Trophoblast cell (in vitro differentiated cells and primary cell): Measurements from ENCODE around the gene IL3.

Experiments used
- DNase-seq, 2 donors: peaks; one replicate each; pipeline ENCODE4 v3.0.0-alpha.2; 2016
- H2AFZ ChIP-seq: 2 replicates; pipeline ENCODE4 v1.6.1; 2013; ENCODE audit warnings: low read length, moderate library complexity, mild to moderate bottlenecking; ENCODE audit not compliant: insufficient read depth, poor library complexity
- H2AK5ac ChIP-seq: 2 replicates; pipeline ENCODE4 v1.6.1; 2013; ENCODE audit warnings: mild to moderate bottlenecking, low read length
- H2BK120ac ChIP-seq: 2 replicates; pipeline ENCODE4 v1.6.1; 2013; ENCODE audit warnings: low read length, mild to moderate bottlenecking, moderate library complexity; ENCODE audit not compliant: insufficient read depth, poor library complexity
- H2BK12ac ChIP-seq: 2 replicates; pipeline ENCODE4 v1.6.1; 2013; ENCODE audit warnings: mild to moderate bottlenecking, low read length, moderate library complexity
- H2BK5ac ChIP-seq: 2 replicates; pipeline ENCODE4 v1.6.1; 2013; ENCODE audit warnings: low read length, low read depth, moderate library complexity, mild to moderate bottlenecking; ENCODE audit not compliant: poor library complexity
- H3K14ac ChIP-seq: 2 replicates; pipeline ENCODE4 v1.6.1; 2013; ENCODE audit warnings: mild to moderate bottlenecking, low read length
- H3K18ac ChIP-seq: 2 replicates; pipeline ENCODE4 v1.6.1; 2013; ENCODE audit warnings: mild to moderate bottlenecking, low read length
- H3K23ac ChIP-seq: 2 replicates; pipeline ENCODE4 v1.6.1; 2013; ENCODE audit warnings: low read length
- H3K27ac ChIP-seq: 2 replicates; pipeline ENCODE4 v1.5.1; 2013; ENCODE audit warnings: low read depth, mild to moderate bottlenecking, inconsistent platforms, low read length, moderate library complexity
- H3K27me3 ChIP-seq: 2 replicates; pipeline ENCODE4 v1.6.1; 2013; ENCODE audit warnings: inconsistent platforms, mild to moderate bottlenecking, low read length, moderate library complexity; ENCODE audit not compliant: insufficient read depth
- H3K36me3 ChIP-seq, 2 experiments: 1 replicate in 1 of 2; 2 replicates in 1 of 2; pipeline ENCODE4 v1.6.1; 2013; ENCODE audit warnings: low read length in 2 of 2, mild to moderate bottlenecking in 2 of 2, moderate library complexity in 1 of 2; ENCODE audit not compliant: insufficient read depth in 2 of 2, control insufficient read depth in 1 of 2
- H3K4ac ChIP-seq: 2 replicates; pipeline ENCODE4 v1.6.1; 2013; ENCODE audit warnings: low read depth, mild to moderate bottlenecking, low read length, moderate library complexity
- H3K4me1 ChIP-seq, 2 experiments: 1 replicate in 1 of 2; 2 replicates in 1 of 2; pipeline ENCODE4 v1.6.1; 2013; ENCODE audit warnings: low read length in 2 of 2, mild to moderate bottlenecking in 2 of 2, moderate library complexity in 1 of 2; ENCODE audit not compliant: insufficient read depth in 2 of 2, control insufficient read depth in 1 of 2
- H3K4me2 ChIP-seq: 2 replicates; pipeline ENCODE4 v1.6.1; 2013; ENCODE audit warnings: inconsistent platforms, mild to moderate bottlenecking, low read length, moderate library complexity
- H3K4me3 ChIP-seq: 2 replicates; pipeline ENCODE4 v1.5.1; 2013; ENCODE audit warnings: mild to moderate bottlenecking, low read depth, low read length, inconsistent platforms
- H3K79me1 ChIP-seq: one replicate; pipeline ENCODE4 v1.6.1; 2013; ENCODE audit warnings: low read length
- H3K79me2 ChIP-seq: 2 replicates; pipeline ENCODE4 v1.6.1; 2013; ENCODE audit warnings: low read length, mild to moderate bottlenecking; ENCODE audit not compliant: control insufficient read depth, insufficient read depth, poor library complexity
- H3K9ac ChIP-seq: 2 replicates; pipeline ENCODE4 v1.6.1; 2013; ENCODE audit warnings: mild to moderate bottlenecking, low read length
- H3K9me3 ChIP-seq: 2 replicates; pipeline ENCODE4 v1.6.1; 2013; ENCODE audit warnings: low read depth, mild to moderate bottlenecking, control low read depth, inconsistent platforms, low read length; ENCODE audit not compliant: insufficient read depth
- H4K12ac ChIP-seq: 2 replicates; pipeline ENCODE4 v1.6.1; 2013; ENCODE audit warnings: low read depth, mild to moderate bottlenecking, low read length, moderate library complexity
- H4K8ac ChIP-seq: 2 replicates; pipeline ENCODE4 v1.6.1; 2013; ENCODE audit warnings: low read depth, mild to moderate bottlenecking, low read length, moderate library complexity
- H4K91ac ChIP-seq: one replicate; pipeline ENCODE4 v1.6.1; 2013; ENCODE audit warnings: low read depth, mild to moderate bottlenecking, low read length, moderate library complexity
- WGBS: extraction: QIAGEN DNeasy Blood & Tissue Kit; methylation state at CpG from one replicate; pipeline ENCODE4 v1.1.7; 2013; ENCODE audit warnings: missing lambda C conversion rate; ENCODE audit not compliant: insufficient read length, insufficient coverage; ENCODE audit errors: extremely low coverage; 5-methylcytosine and 5-hydroxymethylcytosine counted together

IL3 gene

DNA sequence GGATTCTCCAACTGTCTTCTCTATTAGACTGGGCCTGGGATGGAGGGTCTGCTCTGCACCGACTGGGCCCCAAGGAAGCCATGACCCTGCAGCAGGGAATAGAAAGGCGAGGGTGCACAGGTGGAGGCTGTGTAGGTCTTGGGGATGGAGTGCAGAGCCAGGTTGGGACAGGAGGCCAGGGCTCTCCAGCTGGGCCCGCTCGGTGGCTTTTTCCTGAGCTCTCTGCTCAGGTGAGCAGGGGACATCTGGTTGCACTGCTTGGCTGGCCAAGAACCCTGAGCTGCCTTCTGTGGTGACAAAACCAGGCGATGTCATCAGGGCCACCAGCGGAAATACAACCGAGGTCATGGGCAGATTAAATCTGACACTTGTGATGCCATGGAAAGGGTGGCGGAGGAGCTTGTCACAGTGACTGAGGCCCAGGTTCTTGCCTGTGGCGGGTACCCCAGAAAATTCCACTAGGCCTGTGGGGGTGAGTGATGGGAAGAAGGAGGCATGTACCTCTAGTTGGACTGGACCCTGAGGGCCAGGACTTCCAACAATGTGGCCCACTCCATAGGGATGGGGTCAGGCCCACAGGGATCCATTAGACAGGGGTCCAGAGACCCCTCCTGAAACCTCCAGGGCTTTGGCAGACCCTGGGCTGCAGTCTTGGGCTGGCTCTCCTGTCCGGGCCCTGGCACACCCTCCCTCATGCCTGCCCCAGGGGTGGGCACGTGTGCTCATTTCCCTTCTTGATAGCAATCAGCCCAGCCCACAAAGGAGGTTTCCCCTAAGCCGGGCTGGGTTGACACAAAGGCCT lies 4.4 kb upstream of the IL3 start:
- no peak overlapping the region for H3K9ac ChIP-seq
- no peak overlapping the region for H4K12ac ChIP-seq
- H2AFZ ChIP-seq = no peak overlapping the region
- H3K4me2 ChIP-seq = no peak overlapping the region
- WGBS = no CpG with 5 or more reads among the region's 12 CpGs
- no peaks in the 10 kb centered on the region for H3K9me3 ChIP-seq
- H3K27me3 ChIP-seq = no peaks in the 10 kb centered on the region
- H3K4ac ChIP-seq = no peak overlapping the region
- no peaks in the 10 kb centered on the region for H3K36me3 ChIP-seq
- no peaks in the 10 kb centered on the region for H3K79me1 ChIP-seq
- no peak overlapping the region for H2BK5ac ChIP-seq
- H3K4me1 ChIP-seq = no peaks in the 10 kb centered on the region
- H3K4me3 ChIP-seq = no peak overlapping the region
- no peak overlapping the region for H2AK5ac ChIP-seq
- H4K8ac ChIP-seq = no peak overlapping the region
- no peak overlapping the region for H3K18ac ChIP-seq
- no peak overlapping the region for H3K27ac ChIP-seq
- H3K14ac ChIP-seq = no peak overlapping the region
- no peak overlapping the region for H2BK12ac ChIP-seq
- no peak overlapping the region for H4K91ac ChIP-seq
- no peaks in the 10 kb centered on the region for H3K79me2 ChIP-seq
- H3K23ac ChIP-seq = no peak overlapping the region
- DNase-seq = no peak
- H2BK120ac ChIP-seq = no peak overlapping the region

DNA sequence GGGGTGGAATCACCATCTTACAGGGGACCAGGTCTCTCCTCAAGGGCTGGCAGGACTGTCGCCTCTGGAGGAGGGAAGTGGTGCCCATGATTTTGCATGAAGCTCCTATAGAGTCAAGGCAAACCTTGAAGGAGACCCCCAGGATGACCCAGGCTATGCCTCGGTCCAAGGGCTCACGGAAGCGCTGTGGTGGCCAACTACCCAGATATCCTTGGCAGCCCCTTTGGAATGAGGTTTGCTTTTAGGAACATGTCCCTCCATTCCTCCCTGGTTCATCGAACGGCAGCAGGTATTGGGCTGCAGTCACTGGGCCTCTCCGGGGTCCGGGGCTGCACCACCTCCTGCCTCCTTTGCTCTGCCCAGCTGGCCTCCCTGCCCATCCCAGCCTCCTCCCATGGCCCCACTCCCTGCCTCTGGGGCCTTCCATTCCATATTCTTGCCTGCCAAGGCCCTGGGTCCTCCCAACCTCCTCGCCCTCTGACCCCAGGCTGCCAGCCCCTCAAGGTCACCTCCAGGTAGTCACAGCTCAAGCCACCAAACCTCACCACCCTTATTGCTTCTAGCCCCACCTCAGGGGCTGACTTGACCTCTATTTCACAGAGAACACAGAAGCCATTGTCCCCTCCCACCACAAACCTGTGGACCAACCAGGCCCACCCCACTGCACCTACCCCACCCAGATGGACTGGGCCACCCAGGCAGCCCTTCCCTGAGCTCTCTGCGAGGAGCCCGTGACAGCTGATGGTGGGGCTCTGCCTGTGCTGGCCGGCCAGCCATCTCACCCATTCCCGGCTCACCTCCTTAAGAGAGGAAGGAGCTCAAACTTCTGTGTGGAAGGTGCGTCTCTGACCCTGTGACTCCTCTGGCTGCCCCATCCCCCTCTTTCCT lies 3.6 kb upstream of the IL3 start:
- H3K9ac ChIP-seq = no peak overlapping the region
- no peak overlapping the region for H4K91ac ChIP-seq
- H2BK5ac ChIP-seq = no peak overlapping the region
- no peak overlapping the region for H2AK5ac ChIP-seq
- H3K9me3 ChIP-seq = no peaks in the 10 kb centered on the region
- H2BK120ac ChIP-seq = no peak overlapping the region
- DNase-seq = no peak
- H2BK12ac ChIP-seq = no peak overlapping the region
- H3K4ac ChIP-seq = no peak overlapping the region
- no peak overlapping the region for H3K14ac ChIP-seq
- no peak overlapping the region for H3K4me2 ChIP-seq
- WGBS = no CpG with 5 or more reads among the region's 14 CpGs
- no peak overlapping the region for H3K4me3 ChIP-seq
- H4K8ac ChIP-seq = no peak overlapping the region
- no peak overlapping the region for H4K12ac ChIP-seq
- H2AFZ ChIP-seq = no peak overlapping the region
- no peaks in the 10 kb centered on the region for H3K36me3 ChIP-seq
- no peaks in the 10 kb centered on the region for H3K27me3 ChIP-seq
- H3K18ac ChIP-seq = no peak overlapping the region
- no peaks in the 10 kb centered on the region for H3K79me2 ChIP-seq
- H3K4me1 ChIP-seq = no peaks in the 10 kb centered on the region
- H3K23ac ChIP-seq = no peak overlapping the region
- H3K79me1 ChIP-seq = no peaks in the 10 kb centered on the region
- no peak overlapping the region for H3K27ac ChIP-seq

DNA sequence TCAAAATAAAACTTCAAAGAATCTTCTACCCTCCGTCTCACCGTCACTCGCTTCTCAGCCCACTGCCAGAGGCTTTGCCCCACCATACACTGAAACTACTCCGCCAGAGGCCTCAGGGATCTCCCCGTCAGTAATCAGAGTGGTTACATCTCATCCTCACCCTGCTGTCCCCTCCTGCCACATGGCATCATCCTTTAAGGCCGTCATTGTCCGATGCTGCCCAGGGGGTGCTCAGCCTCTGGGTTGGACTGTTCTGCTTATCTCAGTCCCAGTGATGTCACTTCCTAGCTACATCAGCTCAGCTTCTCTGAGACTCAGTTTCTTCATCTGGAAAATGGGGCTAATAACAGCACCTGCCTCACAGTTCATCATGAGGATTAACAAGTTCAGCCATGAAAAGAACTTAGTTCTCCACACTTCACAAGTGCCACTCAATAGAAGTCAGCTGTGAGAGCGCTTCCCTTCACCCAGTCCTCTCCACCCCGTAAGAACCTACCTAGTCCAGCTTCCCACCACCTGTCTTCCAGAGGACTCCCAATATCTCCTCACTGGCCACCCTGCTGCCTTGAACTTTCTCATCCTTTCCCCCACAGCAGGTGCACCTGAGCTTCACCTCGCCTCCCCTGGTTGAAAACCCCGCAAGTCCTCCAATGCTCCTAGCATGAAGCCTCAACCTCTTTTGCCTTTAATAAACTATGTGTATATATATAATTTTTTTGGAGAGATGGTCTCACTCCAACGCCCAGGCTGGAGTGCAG lies 2.8 kb upstream of the IL3 start:
- no CpG with 5 or more reads among the region's 12 CpGs for WGBS

DNA sequence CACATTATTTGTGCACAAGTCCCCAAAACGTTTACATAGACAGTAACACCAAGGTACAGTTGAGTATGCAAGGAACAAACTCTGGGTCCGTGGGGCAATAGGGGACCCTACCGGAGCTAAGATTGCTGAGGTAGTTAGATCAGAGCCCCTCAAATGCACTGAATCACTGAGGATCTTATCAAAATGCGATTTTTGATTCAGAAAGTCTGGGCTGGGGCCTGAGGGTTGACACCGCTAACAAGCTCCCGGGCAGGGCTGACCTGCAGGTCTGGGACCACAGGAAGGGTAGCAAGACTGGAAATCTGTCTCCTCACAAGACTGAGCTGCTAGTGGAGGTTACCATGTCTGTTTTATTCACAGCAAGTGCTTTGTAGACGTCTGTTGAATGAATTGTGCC lies 1.8 kb upstream of the IL3 start:
- no CpG with 5 or more reads among the region's 7 CpGs for WGBS
- H3K4me3 ChIP-seq = no peak overlapping the region

More for the DNA sequence above, 2.8 kb upstream of the IL3 start:
- Histone ChIP-seq H3K4me3 (no peak overlapping the region), H4K8ac (no peak overlapping the region), H3K4ac (no peak overlapping the region), H3K36me3 (no peaks in the 10 kb centered on the region), H3K18ac (no peak overlapping the region), H4K12ac (no peak overlapping the region), H3K4me2 (no peak overlapping the region), H4K91ac (no peak overlapping the region), H2BK120ac (no peak overlapping the region), H2AK5ac (no peak overlapping the region), H3K27me3 (no peaks in the 10 kb centered on the region), H3K79me2 (no peaks in the 10 kb centered on the region), H2BK5ac (no peak overlapping the region), H2AFZ (no peak overlapping the region), H3K9ac (no peak overlapping the region), H3K79me1 (no peaks in the 10 kb centered on the region), H3K27ac (no peak overlapping the region), H3K23ac (no peak overlapping the region), H2BK12ac (no peak overlapping the region), H3K4me1 (no peaks in the 10 kb centered on the region), H3K9me3 (no peaks in the 10 kb centered on the region), H3K14ac (no peak overlapping the region)
- no peak for DNase-seq

More for the DNA sequence above, 1.8 kb upstream of the IL3 start:
- no peak overlapping the region for H2BK12ac ChIP-seq
- H3K14ac ChIP-seq = no peak overlapping the region
- no peak for DNase-seq
- no peak overlapping the region for H2BK5ac ChIP-seq
- H2AFZ ChIP-seq = no peak overlapping the region
- H2BK120ac ChIP-seq = no peak overlapping the region
- no peak overlapping the region for H3K27ac ChIP-seq
- no peak overlapping the region for H3K9ac ChIP-seq
- H3K36me3 ChIP-seq = no peaks in the 10 kb centered on the region
- no peaks in the 10 kb centered on the region for H3K27me3 ChIP-seq
- no peaks in the 10 kb centered on the region for H3K79me1 ChIP-seq
- H3K4ac ChIP-seq = no peak overlapping the region
- H3K4me1 ChIP-seq = no peaks in the 10 kb centered on the region
- H3K18ac ChIP-seq = no peak overlapping the region
- H2AK5ac ChIP-seq = no peak overlapping the region
- H3K4me2 ChIP-seq = no peak overlapping the region
- H3K23ac ChIP-seq = no peak overlapping the region
- H4K12ac ChIP-seq = no peak overlapping the region
- no peak overlapping the region for H4K8ac ChIP-seq
- H4K91ac ChIP-seq = no peak overlapping the region
- no peaks in the 10 kb centered on the region for H3K9me3 ChIP-seq
- no peaks in the 10 kb centered on the region for H3K79me2 ChIP-seq
